Esophagus squamous epithelium (tissue), 4 donors: ENCODE data around the gene MAP1S.

Source experiments
- CTCF ChIP-seq, 6 experiments: fragments of 450-650 bp in 4 of 6; fragments of 200-600 bp in 2 of 6; sonication (generic) in 2 of 6; IDR thresholded peaks; one replicate each; pipeline ENCODE4 v1.5.1; 2016 to 2019; ENCODE audit warnings: antibody characterized with exemption in 6 of 6, mild to moderate bottlenecking in 4 of 6, moderate library complexity in 4 of 6
- POLR2A ChIP-seq, 4 donors: fragments of 450-650 bp; IDR thresholded peaks; one replicate each; pipeline ENCODE4 v1.6.1; 2017; ENCODE audit warnings: antibody characterized with exemption in 4 of 4, mild to moderate bottlenecking in 4 of 4, moderate library complexity in 3 of 4

GRCh38 chr19:17703824-17704463 is 15.3 kb upstream of the MAP1S start:
- TF ChIP-seq CTCF (IDR thresholded peaks at IDR 0.05): peak; percentile 66 to 87 (median 80)
- no peak for TF ChIP-seq POLR2A (IDR thresholded peaks at IDR 0.05)
